Karpas-422 (cell line): ENCODE data around the gene MAGI1. TPM values are rescaled to one million over a fixed set of nuclear protein-coding genes. Genes with fewer than 3 reads are reported as not detected.

Source experiments
- DNase-seq: peaks from one replicate; pipeline ENCODE4 v3.0.0-alpha.2; 2015
- H2AFZ ChIP-seq: fragments of 200-600 bp; sonication (generic); 2 replicates; pipeline ENCODE4 v1.6.1; 2014; ENCODE audit warnings: antibody characterized with exemption, low read length, mixed read lengths
- H3K27ac ChIP-seq: fragments of 200-600 bp; sonication (generic); 2 replicates; pipeline ENCODE4 v1.5.1; 2014; ENCODE audit warnings: mild to moderate bottlenecking, low read length, moderate library complexity
- H3K27me3 ChIP-seq: fragments of 200-600 bp; sonication (generic); 2 replicates; pipeline ENCODE4 v1.6.1; 2014; ENCODE audit warnings: low read length, mixed read lengths
- H3K36me3 ChIP-seq: fragments of 200-600 bp; sonication (generic); 2 replicates; pipeline ENCODE4 v1.6.1; 2014; ENCODE audit warnings: low read length, mixed read lengths; ENCODE audit not compliant: insufficient read depth
- H3K4me1 ChIP-seq: fragments of 200-600 bp; sonication (generic); 2 replicates; pipeline ENCODE4 v1.6.1; 2014; ENCODE audit warnings: mild to moderate bottlenecking, low read length, mixed read lengths
- H3K4me2 ChIP-seq: fragments of 200-600 bp; sonication (generic); 2 replicates; pipeline ENCODE4 v1.6.1; 2014; ENCODE audit warnings: low read length, low read depth, mild to moderate bottlenecking; ENCODE audit not compliant: poor library complexity, severe bottlenecking
- H3K4me3 ChIP-seq: fragments of 200-600 bp; sonication (generic); 2 replicates; pipeline ENCODE4 v1.5.1; 2014; ENCODE audit warnings: mild to moderate bottlenecking, antibody characterized with exemption, low read length, mixed read lengths
- H3K79me2 ChIP-seq: fragments of 200-600 bp; sonication (generic); 2 replicates; pipeline ENCODE4 v1.6.1; 2014; ENCODE audit warnings: mild to moderate bottlenecking, low read length, mixed read lengths
- H3K9ac ChIP-seq: fragments of 200-600 bp; sonication (generic); 2 replicates; pipeline ENCODE4 v1.6.0; 2014; ENCODE audit warnings: low read length
- H3K9me2 ChIP-seq: fragments of 200-600 bp; sonication (generic), shearing (Covaris generic); replicated peaks from 2 replicates; pipeline ENCODE4 v1.6.0; 2014; ENCODE audit warnings: mild to moderate bottlenecking, low read length, moderate library complexity; ENCODE audit not compliant: insufficient read depth
- H3K9me3 ChIP-seq: fragments of 300-700, 200-600 bp; sonication (generic); 2 replicates; pipeline ENCODE4 v1.6.1; 2014; ENCODE audit warnings: low read length, mixed read lengths
- H4K20me1 ChIP-seq: fragments of 200-600 bp; sonication (generic); 2 replicates; pipeline ENCODE4 v1.6.1; 2014; ENCODE audit warnings: mild to moderate bottlenecking, antibody characterized with exemption, low read length, low read depth; ENCODE audit not compliant: insufficient read depth
- total RNA-seq: library from RNA; depleted of rRNA; stranded (reverse); fragments of >200 nt; shearing (Covaris generic); gene quantifications from 2 replicates; pipeline ENCODE4 v1.2.3, GENCODE V29; 2014; ENCODE audit warnings: low replicate concordance

The MAGI1 gene
- total RNA-seq, 1 experiment from 2014 or later: 0.71 TPM

DNA sequence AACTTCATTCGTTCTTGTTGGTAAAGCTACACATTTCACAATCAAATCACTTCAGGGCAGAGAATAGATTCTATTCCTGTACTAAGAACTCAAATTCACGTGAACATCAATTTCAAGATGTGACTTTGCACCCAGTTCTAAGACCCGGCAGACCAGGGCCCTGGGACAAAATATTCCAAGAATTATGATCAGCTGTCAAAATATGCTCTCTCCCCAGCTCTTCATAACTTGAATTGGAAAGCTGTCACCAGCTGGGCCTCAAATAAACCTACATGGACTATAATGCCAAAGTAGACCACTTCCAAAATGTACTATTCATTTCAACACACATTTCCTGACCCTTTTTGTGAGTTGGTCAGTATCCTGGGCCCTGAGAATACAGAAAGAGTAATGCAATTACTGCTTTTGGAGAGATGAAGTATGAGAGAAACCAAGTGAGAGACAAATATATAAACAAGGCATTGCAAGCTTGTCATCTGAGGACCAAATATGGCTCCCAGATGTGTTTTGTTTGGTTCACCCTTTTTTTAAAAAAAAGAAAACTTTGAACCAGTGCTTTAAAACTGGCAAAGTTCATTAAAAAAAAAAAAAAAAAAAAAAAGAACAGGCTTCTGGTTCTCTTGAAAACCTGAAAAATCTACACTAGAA, 14.9 kb downstream of the MAGI1 start:
- Histone ChIP-seq H3K4me3 (no peak overlapping the region), H4K20me1 (no peaks in the 10 kb centered on the region), H3K27ac (no peak overlapping the region), H3K4me2 (no peak overlapping the region), H3K79me2 (no peaks in the 10 kb centered on the region), H2AFZ (no peak overlapping the region), H3K4me1 (no peaks in the 10 kb centered on the region), H3K9ac (no peak overlapping the region), H3K27me3 (no peaks in the 10 kb centered on the region), H3K36me3 (no peaks in the 10 kb centered on the region), H3K9me2 (no peaks in the 10 kb centered on the region), H3K9me3 (no peaks in the 10 kb centered on the region)
- DNase-seq: no peak

DNA sequence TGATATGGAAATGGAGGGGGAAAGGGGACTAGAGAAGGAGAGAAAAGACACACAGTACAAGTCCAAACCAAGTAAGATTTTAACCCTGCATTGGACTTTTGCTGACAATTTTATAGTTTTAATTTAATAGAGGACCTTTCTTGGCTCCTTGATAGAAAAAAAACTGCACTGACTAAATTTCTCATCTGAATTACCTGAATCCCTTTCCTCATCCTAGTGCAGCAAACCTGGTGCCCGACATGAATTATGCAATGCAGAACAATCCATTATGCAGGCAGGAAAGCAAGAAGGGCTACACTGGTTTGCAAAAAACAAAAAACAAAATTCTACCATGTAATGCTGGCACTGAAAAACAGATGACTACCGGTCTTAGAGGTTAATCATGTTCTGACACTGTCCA, 15.5 kb downstream of the MAGI1 start:
- Histone ChIP-seq H3K27me3 (no peaks in the 10 kb centered on the region), H3K79me2 (no peaks in the 10 kb centered on the region), H3K36me3 (no peaks in the 10 kb centered on the region)

DNA sequence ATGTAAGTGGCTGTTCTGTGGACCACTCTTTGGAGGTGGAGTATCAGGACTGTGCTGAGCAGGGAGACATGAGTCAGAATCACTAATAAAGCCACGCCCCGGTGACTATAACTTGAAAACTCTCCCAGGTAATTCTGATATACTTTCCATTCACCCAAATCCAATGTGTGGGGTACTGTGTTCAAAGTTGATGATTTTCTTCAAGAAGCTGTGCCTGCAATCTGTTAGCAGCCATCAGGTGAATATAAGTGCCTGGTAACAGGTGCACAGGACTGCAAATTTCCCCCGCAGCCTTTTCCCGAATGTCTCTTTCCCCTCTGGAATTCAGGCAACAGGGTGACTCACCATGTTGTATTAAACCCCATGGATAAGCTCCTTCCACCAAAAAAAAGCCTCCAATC, 17.0 kb downstream of the MAGI1 start:
- H3K9me3 ChIP-seq: no peaks in the 10 kb centered on the region
- H2AFZ ChIP-seq: no peak overlapping the region
- H3K9me2 ChIP-seq: no peaks in the 10 kb centered on the region
- no peak overlapping the region for H3K4me3 ChIP-seq
- H3K36me3 ChIP-seq: no peaks in the 10 kb centered on the region
- H3K4me1 ChIP-seq: no peaks in the 10 kb centered on the region
- no peak overlapping the region for H3K9ac ChIP-seq
- no peak overlapping the region for H3K27ac ChIP-seq
- no peaks in the 10 kb centered on the region for H3K27me3 ChIP-seq
- H4K20me1 ChIP-seq: no peaks in the 10 kb centered on the region
- H3K79me2 ChIP-seq: no peaks in the 10 kb centered on the region
- no peak overlapping the region for H3K4me2 ChIP-seq
- DNase-seq: no peak

More for the DNA sequence above, 15.5 kb downstream of the MAGI1 start:
- H2AFZ ChIP-seq: no peak overlapping the region
- no peak for DNase-seq
- H3K4me3 ChIP-seq: no peak overlapping the region
- H3K9me3 ChIP-seq: no peaks in the 10 kb centered on the region
- no peak overlapping the region for H3K4me2 ChIP-seq
- no peak overlapping the region for H3K9ac ChIP-seq
- H4K20me1 ChIP-seq: no peaks in the 10 kb centered on the region
- no peak overlapping the region for H3K27ac ChIP-seq
- no peaks in the 10 kb centered on the region for H3K4me1 ChIP-seq
- no peaks in the 10 kb centered on the region for H3K9me2 ChIP-seq

- H3K4me3 ChIP-seq: no peak overlapping the region
- H3K27me3 ChIP-seq: no peaks in the 10 kb centered on the region
- no peaks in the 10 kb centered on the region for H3K9me2 ChIP-seq
- no peak for DNase-seq
- H3K79me2 ChIP-seq: no peaks in the 10 kb centered on the region
- no peaks in the 10 kb centered on the region for H4K20me1 ChIP-seq
- H2AFZ ChIP-seq: no peak overlapping the region
- no peak overlapping the region for H3K27ac ChIP-seq
- H3K9ac ChIP-seq: no peak overlapping the region
- H3K4me2 ChIP-seq: no peak overlapping the region
- H3K36me3 ChIP-seq: no peaks in the 10 kb centered on the region
- no peaks in the 10 kb centered on the region for H3K4me1 ChIP-seq
- no peaks in the 10 kb centered on the region for H3K9me3 ChIP-seq
These were observed 18.8 kb downstream of the MAGI1 start for GRCh38 chr3:66019896-66020295.

- H2AFZ ChIP-seq: no peak overlapping the region
- no peaks in the 10 kb centered on the region for H3K9me3 ChIP-seq
- no peak overlapping the region for H3K4me3 ChIP-seq
- no peak overlapping the region for H3K27ac ChIP-seq
- no peak overlapping the region for H3K4me2 ChIP-seq
- H3K36me3 ChIP-seq: no peaks in the 10 kb centered on the region
- H4K20me1 ChIP-seq: no peaks in the 10 kb centered on the region
- no peak overlapping the region for H3K9ac ChIP-seq
- DNase-seq: no peak
- no peaks in the 10 kb centered on the region for H3K9me2 ChIP-seq
- no peaks in the 10 kb centered on the region for H3K27me3 ChIP-seq
- H3K4me1 ChIP-seq: no peaks in the 10 kb centered on the region
- H3K79me2 ChIP-seq: no peaks in the 10 kb centered on the region
These were observed 20.4 kb downstream of the MAGI1 start for GRCh38 chr3:66018057-66019033.

DNA sequence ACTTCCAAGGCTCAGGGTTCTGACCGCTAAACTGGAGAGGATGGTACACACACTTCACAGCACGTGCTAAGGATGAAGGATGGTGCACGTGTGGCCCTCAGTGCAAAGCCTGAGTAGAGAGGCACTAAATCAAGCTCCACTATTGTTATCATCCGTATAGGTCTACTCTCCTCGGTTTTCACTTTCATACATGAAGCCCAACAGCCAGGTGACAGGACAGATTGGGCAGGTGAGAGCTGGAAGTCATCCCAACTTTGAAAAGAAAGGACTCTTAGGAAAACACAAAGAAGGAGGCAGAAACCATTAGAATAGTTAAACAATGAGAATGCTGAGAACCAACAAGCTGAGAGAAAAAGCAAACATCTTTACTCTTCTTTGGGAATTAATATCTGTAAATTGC, 21.1 kb downstream of the MAGI1 start:
- no peaks in the 10 kb centered on the region for H4K20me1 ChIP-seq
- no peaks in the 10 kb centered on the region for H3K4me1 ChIP-seq
- H3K27me3 ChIP-seq: no peaks in the 10 kb centered on the region
- no peaks in the 10 kb centered on the region for H3K9me2 ChIP-seq
- H3K9ac ChIP-seq: no peak overlapping the region
- no peak overlapping the region for H2AFZ ChIP-seq
- no peak overlapping the region for H3K4me3 ChIP-seq
- no peak overlapping the region for H3K4me2 ChIP-seq
- DNase-seq: no peak
- no peaks in the 10 kb centered on the region for H3K36me3 ChIP-seq
- H3K79me2 ChIP-seq: no peaks in the 10 kb centered on the region
- H3K9me3 ChIP-seq: no peaks in the 10 kb centered on the region
- no peak overlapping the region for H3K27ac ChIP-seq

DNA sequence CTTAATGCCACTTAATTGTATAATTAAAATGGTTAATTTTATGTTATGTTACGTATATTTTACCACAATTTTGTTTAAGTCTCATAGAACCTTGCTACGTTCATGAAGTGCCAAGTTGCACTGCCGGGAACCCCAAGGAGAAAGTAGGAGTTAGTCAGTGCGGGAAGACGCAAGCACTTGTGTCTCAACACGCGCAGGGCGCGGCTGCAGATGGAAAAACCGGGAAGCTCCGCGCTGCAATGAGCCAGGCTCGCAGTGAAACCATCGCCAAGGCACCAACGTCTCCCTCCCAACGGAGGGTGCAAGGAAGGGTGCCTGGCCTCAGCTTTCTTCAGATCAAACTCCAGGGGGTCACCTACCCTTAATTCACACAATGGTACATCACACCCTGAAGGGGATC, 21.6 kb downstream of the MAGI1 start:
- no peak overlapping the region for H3K4me2 ChIP-seq
- H2AFZ ChIP-seq: no peak overlapping the region
- no peak overlapping the region for H3K27ac ChIP-seq
- no peaks in the 10 kb centered on the region for H3K27me3 ChIP-seq
- H3K4me3 ChIP-seq: no peak overlapping the region
- H3K4me1 ChIP-seq: no peaks in the 10 kb centered on the region
- H3K9me2 ChIP-seq: no peaks in the 10 kb centered on the region
- no peaks in the 10 kb centered on the region for H3K36me3 ChIP-seq
- no peaks in the 10 kb centered on the region for H3K9me3 ChIP-seq
- H4K20me1 ChIP-seq: no peaks in the 10 kb centered on the region
- DNase-seq: no peak
- H3K79me2 ChIP-seq: no peaks in the 10 kb centered on the region
- no peak overlapping the region for H3K9ac ChIP-seq

- H3K9me2 ChIP-seq: no peaks in the 10 kb centered on the region
- no peak overlapping the region for H3K27ac ChIP-seq
- no peaks in the 10 kb centered on the region for H3K36me3 ChIP-seq
- no peak overlapping the region for H3K4me2 ChIP-seq
- no peaks in the 10 kb centered on the region for H3K9me3 ChIP-seq
- H3K27me3 ChIP-seq: no peaks in the 10 kb centered on the region
- no peaks in the 10 kb centered on the region for H3K79me2 ChIP-seq
- H3K9ac ChIP-seq: no peak overlapping the region
- no peak overlapping the region for H3K4me3 ChIP-seq
- DNase-seq: no peak
- no peaks in the 10 kb centered on the region for H4K20me1 ChIP-seq
- no peaks in the 10 kb centered on the region for H3K4me1 ChIP-seq
- H2AFZ ChIP-seq: no peak overlapping the region
These were observed 22.9 kb downstream of the MAGI1 start for GRCh38 chr3:66015841-66016240.
